ENCODE measurements around the gene MAP1LC3B2. TPM values are rescaled to one million over a fixed set of nuclear protein-coding genes. Genes with fewer than 3 reads are reported as not detected.

Gene MAP1LC3B2
- total and polyA plus RNA-seq, 5 donors = 1.9 to 2.9 (median 2.3) TPM

- Histone ChIP-seq H3K9me3 (ENCODE audit: control insufficient read depth, low read length) (no peaks in the 10 kb centered on the region), H3K27me3 (ENCODE audit: control insufficient read depth, insufficient read depth) (no peaks in the 10 kb centered on the region), H3K4me1 (ENCODE audit: control insufficient read depth, insufficient read depth, low read length) (no peaks in the 10 kb centered on the region), H3K27ac (ENCODE audit: low read length) (no peak overlapping the region), H3K4me3 (ENCODE audit: low read length) (no peak overlapping the region)
- WGBS = 20% methylated on average over 10 of the region's 10 CpGs
- intact Hi-C loops (cut with DNase I) = no loop called here
- ATAC-seq = peak in 1 of 2 donors; percentile 15
- DNase-seq = no peak
Measured at GRCh38 chr12:116547955-116548501, 11.2 kb upstream of the MAP1LC3B2 start.

- WGBS = 86% methylated on average over 10 of the region's 10 CpGs
- intact Hi-C loops (cut with DNase I) = no loop called here
Measured at GRCh38 chr12:116549993-116550392, 9.2 kb upstream of the MAP1LC3B2 start.

GRCh38 chr12:116551151-116551550 lies 8.0 kb upstream of the MAP1LC3B2 start:
- no peak for DNase-seq
- 94% methylated on average over 2 of the region's 2 CpGs for WGBS
- intact Hi-C loops (cut with DNase I) = no loop called here
- Histone ChIP-seq H3K27me3 (ENCODE audit: control insufficient read depth, insufficient read depth) (no peaks in the 10 kb centered on the region), H3K4me1 (ENCODE audit: control insufficient read depth, insufficient read depth, low read length) (no peaks in the 10 kb centered on the region), H3K27ac (ENCODE audit: low read length) (no peak overlapping the region), H3K4me3 (ENCODE audit: low read length) (no peak overlapping the region), H3K9me3 (ENCODE audit: control insufficient read depth, low read length) (no peaks in the 10 kb centered on the region)
- no peak for ATAC-seq

More at GRCh38 chr12:116549993-116550392, 9.2 kb upstream of the MAP1LC3B2 start:
- ATAC-seq (no peak), DNase-seq (no peak)
- H3K9me3 ChIP-seq (ENCODE audit: control insufficient read depth, low read length) = no peaks in the 10 kb centered on the region
- no peak overlapping the region for H3K27ac ChIP-seq (ENCODE audit: low read length)
- no peaks in the 10 kb centered on the region for H3K4me1 ChIP-seq (ENCODE audit: control insufficient read depth, insufficient read depth, low read length)
- H3K4me3 ChIP-seq (ENCODE audit: low read length) = no peak overlapping the region
- no peaks in the 10 kb centered on the region for H3K27me3 ChIP-seq (ENCODE audit: control insufficient read depth, insufficient read depth)

GRCh38 chr12:116551619-116551951 lies 7.6 kb upstream of the MAP1LC3B2 start:
- no peaks in the 10 kb centered on the region for H3K9me3 ChIP-seq (ENCODE audit: control insufficient read depth, low read length)
- no peak overlapping the region for H3K4me3 ChIP-seq (ENCODE audit: low read length)
- ATAC-seq (no peak), DNase-seq (no peak)
- H3K27ac ChIP-seq (ENCODE audit: low read length) = no peak overlapping the region
- 57% methylated on average over 2 of the region's 2 CpGs for WGBS
- no peaks in the 10 kb centered on the region for H3K27me3 ChIP-seq (ENCODE audit: control insufficient read depth, insufficient read depth)
- intact Hi-C loops (cut with DNase I) = no loop called here
- no peaks in the 10 kb centered on the region for H3K4me1 ChIP-seq (ENCODE audit: control insufficient read depth, insufficient read depth, low read length)

GRCh38 chr12:116551952-116552772 lies 7.0 kb upstream of the MAP1LC3B2 start:
- DNase-seq (no peak), ATAC-seq (peak; percentile 44 to 86)
- Histone ChIP-seq H3K27me3 (ENCODE audit: control insufficient read depth, insufficient read depth) (no peaks in the 10 kb centered on the region), H3K27ac (ENCODE audit: low read length) (no peak overlapping the region), H3K9me3 (ENCODE audit: control insufficient read depth, low read length) (no peaks in the 10 kb centered on the region), H3K4me3 (ENCODE audit: low read length) (no peak overlapping the region), H3K4me1 (ENCODE audit: control insufficient read depth, insufficient read depth, low read length) (no peaks in the 10 kb centered on the region)
- intact Hi-C loops (cut with DNase I) = no loop called here
- WGBS = 82% methylated on average over 16 of the region's 16 CpGs

- no peak for ATAC-seq
- no peak for DNase-seq
- Histone ChIP-seq H3K4me1 (ENCODE audit: control insufficient read depth, insufficient read depth, low read length) (no peaks in the 10 kb centered on the region), H3K27me3 (ENCODE audit: control insufficient read depth, insufficient read depth) (no peaks in the 10 kb centered on the region), H3K27ac (ENCODE audit: low read length) (no peak overlapping the region), H3K9me3 (ENCODE audit: control insufficient read depth, low read length) (no peaks in the 10 kb centered on the region), H3K4me3 (ENCODE audit: low read length) (no peak overlapping the region)
- intact Hi-C loops (cut with DNase I) = no loop called here
- WGBS = 78% methylated on average over 17 of the region's 17 CpGs
Measured at GRCh38 chr12:116552773-116553373, 6.3 kb upstream of the MAP1LC3B2 start.

GRCh38 chr12:116556356-116556952 lies 2.7 kb upstream of the MAP1LC3B2 start:
- Histone ChIP-seq H3K27me3 (ENCODE audit: control insufficient read depth, insufficient read depth) (no peaks in the 10 kb centered on the region), H3K4me1 (ENCODE audit: control insufficient read depth, insufficient read depth, low read length) (no peaks in the 10 kb centered on the region), H3K9me3 (ENCODE audit: control insufficient read depth, low read length) (no peaks in the 10 kb centered on the region), H3K4me3 (ENCODE audit: low read length) (no peak overlapping the region), H3K27ac (ENCODE audit: low read length) (no peak overlapping the region)
- intact Hi-C loops (cut with DNase I) = no loop called here
- ATAC-seq (no peak), DNase-seq (no peak)
- WGBS = 92% methylated on average over 6 of the region's 6 CpGs

GRCh38 chr12:116556964-116557698 lies 2.0 kb upstream of the MAP1LC3B2 start:
- Histone ChIP-seq H3K4me3 (ENCODE audit: low read length) (no peak overlapping the region), H3K27ac (ENCODE audit: low read length) (no peak overlapping the region), H3K4me1 (ENCODE audit: control insufficient read depth, insufficient read depth, low read length) (no peaks in the 10 kb centered on the region), H3K27me3 (ENCODE audit: control insufficient read depth, insufficient read depth) (no peaks in the 10 kb centered on the region), H3K9me3 (ENCODE audit: control insufficient read depth, low read length) (no peaks in the 10 kb centered on the region)
- WGBS = 91% methylated on average over 4 of the region's 4 CpGs
- ATAC-seq = no peak
- no peak for DNase-seq
- intact Hi-C loops (cut with DNase I) = no loop called here

- Histone ChIP-seq H3K9me3 (ENCODE audit: control insufficient read depth, low read length) (no peaks in the 10 kb centered on the region), H3K4me3 (ENCODE audit: low read length) (no peak overlapping the region), H3K27ac (ENCODE audit: low read length) (no peak overlapping the region), H3K27me3 (ENCODE audit: control insufficient read depth, insufficient read depth) (no peaks in the 10 kb centered on the region), H3K4me1 (ENCODE audit: control insufficient read depth, insufficient read depth, low read length) (no peaks in the 10 kb centered on the region)
- ATAC-seq (no peak), DNase-seq (no peak)
- intact Hi-C loops (cut with DNase I) = no loop called here
- 91% methylated on average over 21 of the region's 21 CpGs for WGBS
Measured at GRCh38 chr12:116558280-116559161, 660 bp upstream of the MAP1LC3B2 start.

GRCh38 chr12:116561181-116561821 lies 2.1 kb downstream of the MAP1LC3B2 start:
- no peak overlapping the region for H3K27ac ChIP-seq (ENCODE audit: low read length)
- H3K4me1 ChIP-seq (ENCODE audit: control insufficient read depth, insufficient read depth, low read length) = no peaks in the 10 kb centered on the region
- no peaks in the 10 kb centered on the region for H3K27me3 ChIP-seq (ENCODE audit: control insufficient read depth, insufficient read depth)
- H3K9me3 ChIP-seq (ENCODE audit: control insufficient read depth, low read length) = no peaks in the 10 kb centered on the region
- no peak for DNase-seq
- 50% methylated on average over 6 of the region's 6 CpGs for WGBS
- no peak for ATAC-seq
- intact Hi-C loops (cut with DNase I) = no loop called here
- H3K4me3 ChIP-seq (ENCODE audit: low read length) = no peak overlapping the region
